GM12892 (cell line): ENCODE data around the gene CAMTA1.

Experiments
- POLR2A ChIP-seq: IDR thresholded peaks from 2 replicates; pipeline ENCODE4 v1.6.1; 2011; ENCODE audit warnings: low read depth, low read length, control low read depth
- POLR2AphosphoS5 ChIP-seq: IDR thresholded peaks from 2 replicates; pipeline ENCODE4 v1.6.1; 2011; ENCODE audit warnings: low read depth, low read length, control low read depth
- TAF1 ChIP-seq: IDR thresholded peaks from 2 replicates; pipeline ENCODE4 v1.6.1; 2011; ENCODE audit warnings: low read depth, mild to moderate bottlenecking, control low read depth, low read length, borderline replicate concordance

DNA sequence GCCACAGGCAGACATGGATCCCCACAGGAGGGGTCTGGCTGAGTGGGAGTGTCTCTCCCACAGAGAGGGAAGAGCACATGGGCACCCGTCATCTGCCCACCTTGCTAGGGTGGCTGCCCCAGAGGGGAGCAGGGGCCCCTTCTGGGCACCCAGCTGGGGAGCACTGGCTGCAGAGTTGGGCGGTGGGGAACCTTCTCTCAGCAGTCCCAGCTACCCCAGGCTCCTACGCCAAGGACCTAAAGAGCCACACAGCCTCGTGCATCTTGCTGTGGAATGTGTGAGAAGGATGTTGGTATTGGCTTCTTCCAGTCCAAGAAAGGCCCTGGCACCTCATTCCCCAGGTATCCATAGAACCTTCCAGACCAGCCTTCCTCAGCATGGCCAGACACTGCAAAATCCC, 735.2 kb downstream of the CAMTA1 start:
- no peak for TF ChIP-seq POLR2A
- TF ChIP-seq POLR2AphosphoS5 = no peak
- TF ChIP-seq TAF1 = no peak
